Mesenchymal stem cell (in vitro differentiated cells and primary cell): ENCODE results near the gene ZFYVE9.

Experiments used
- DNase-seq: peaks from one replicate; pipeline ENCODE4 v3.0.0-alpha.2; 2013
- H2AFZ ChIP-seq: one replicate; pipeline ENCODE4 v1.6.1; 2013; ENCODE audit warnings: low read depth, mild to moderate bottlenecking, control low read depth, inconsistent platforms, low read length, moderate library complexity
- H2AK5ac ChIP-seq: 2 replicates; pipeline ENCODE4 v1.6.1; 2013; ENCODE audit warnings: low read length, moderate library complexity, mild to moderate bottlenecking, inconsistent platforms; ENCODE audit not compliant: severe bottlenecking
- H2BK120ac ChIP-seq: one replicate; pipeline ENCODE4 v1.6.1; 2013; ENCODE audit warnings: low read depth, mild to moderate bottlenecking, inconsistent platforms, low read length, moderate library complexity
- H2BK12ac ChIP-seq, 2 experiments: one replicate each; pipeline ENCODE4 v1.6.1; 2013; ENCODE audit warnings: inconsistent platforms in 2 of 2, low read length in 2 of 2, mild to moderate bottlenecking in 2 of 2, moderate library complexity in 2 of 2, control low read depth in 1 of 2
- H2BK15ac ChIP-seq: one replicate; pipeline ENCODE4 v1.6.1; 2013; ENCODE audit warnings: mild to moderate bottlenecking, low read depth, inconsistent platforms; ENCODE audit not compliant: poor library complexity, severe bottlenecking
- H2BK5ac ChIP-seq: 2 replicates; pipeline ENCODE4 v1.6.1; 2013; ENCODE audit warnings: low read depth, mild to moderate bottlenecking, low read length, control low read depth, inconsistent platforms; ENCODE audit not compliant: poor library complexity, severe bottlenecking
- H3K14ac ChIP-seq, 2 experiments: one replicate each; pipeline ENCODE4 v1.6.1; 2013; ENCODE audit warnings: inconsistent platforms in 2 of 2, low read length in 2 of 2, control low read depth in 1 of 2, mild to moderate bottlenecking in 1 of 2, moderate library complexity in 1 of 2
- H3K18ac ChIP-seq, 2 experiments: one replicate each; pipeline ENCODE4 v1.6.1; 2013; ENCODE audit warnings: inconsistent platforms in 2 of 2, low read length in 2 of 2, control low read depth in 1 of 2, low read depth in 1 of 2, mild to moderate bottlenecking in 1 of 2
- H3K23ac ChIP-seq, 2 experiments: one replicate each; pipeline ENCODE4 v1.6.1; 2013; ENCODE audit warnings: inconsistent platforms in 2 of 2, low read length in 2 of 2, mild to moderate bottlenecking in 2 of 2, moderate library complexity in 2 of 2, control low read depth in 1 of 2
- H3K27ac ChIP-seq: 2 replicates; pipeline ENCODE4 v1.5.1; 2013; ENCODE audit warnings: mild to moderate bottlenecking, moderate library complexity, low read length, control low read depth, inconsistent platforms; ENCODE audit not compliant: poor library complexity, severe bottlenecking
- H3K27me3 ChIP-seq, 2 experiments: 2 replicates each; pipeline versions ENCODE4 v1.6.1 to v1.7.0; 2013; ENCODE audit warnings: low read length in 2 of 2, mild to moderate bottlenecking in 2 of 2, moderate library complexity in 2 of 2, control low read depth in 1 of 2, inconsistent platforms in 1 of 2; ENCODE audit not compliant: control insufficient read depth in 1 of 2, insufficient read depth in 1 of 2
- H3K36me3 ChIP-seq, 2 experiments: 2 replicates each; pipeline versions ENCODE4 v1.6.1 to v1.7.0; 2013; ENCODE audit warnings: low read length in 2 of 2, control low read depth in 1 of 2, inconsistent platforms in 1 of 2, low read depth in 1 of 2, mild to moderate bottlenecking in 1 of 2; ENCODE audit not compliant: insufficient read depth in 2 of 2, control insufficient read depth in 1 of 2
- H3K4ac ChIP-seq, 2 experiments: one replicate each; pipeline ENCODE4 v1.6.1; 2013; ENCODE audit warnings: inconsistent platforms in 2 of 2, low read length in 2 of 2, mild to moderate bottlenecking in 2 of 2, moderate library complexity in 2 of 2, control low read depth in 1 of 2, low read depth in 1 of 2
- H3K4me1 ChIP-seq: 2 replicates; pipeline ENCODE4 v1.6.1; 2013; ENCODE audit warnings: low read depth, low read length, control low read depth; ENCODE audit not compliant: control insufficient read depth, insufficient read depth
- H3K4me2 ChIP-seq: 2 replicates; pipeline ENCODE4 v1.6.1; 2013; ENCODE audit warnings: low read length, mild to moderate bottlenecking, inconsistent platforms; ENCODE audit not compliant: poor library complexity, severe bottlenecking
- H3K4me3 ChIP-seq, 2 experiments: 2 replicates each; pipeline versions ENCODE4 v1.5.1 to v1.7.0; 2013; ENCODE audit warnings: low read length in 2 of 2, mild to moderate bottlenecking in 2 of 2, control low read depth in 1 of 2, low read depth in 1 of 2; ENCODE audit not compliant: insufficient read depth in 1 of 2
- H3K79me1 ChIP-seq: replicated peaks from 2 replicates; pipeline ENCODE4 v1.6.1; 2013; ENCODE audit warnings: mild to moderate bottlenecking, control low read depth, low read length, inconsistent platforms; ENCODE audit not compliant: poor library complexity, severe bottlenecking
- H3K9ac ChIP-seq: 2 replicates; pipeline ENCODE4 v1.7.0; 2013; ENCODE audit warnings: mild to moderate bottlenecking, low read length, moderate library complexity
- H3K9me3 ChIP-seq: 2 replicates; pipeline ENCODE4 v1.7.0; 2013; ENCODE audit warnings: mild to moderate bottlenecking, low read length; ENCODE audit not compliant: control insufficient read depth
- H4K8ac ChIP-seq: one replicate; pipeline ENCODE4 v1.6.1; 2013; ENCODE audit warnings: inconsistent platforms, mild to moderate bottlenecking, low read length, moderate library complexity
- H4K91ac ChIP-seq: one replicate; pipeline ENCODE4 v1.6.1; 2013; ENCODE audit warnings: mild to moderate bottlenecking, low read length, inconsistent platforms
- WGBS: methylation state at CpG from one replicate; pipeline ENCODE4 v1.1.7; 2013; ENCODE audit warnings: mixed read lengths; 5-methylcytosine and 5-hydroxymethylcytosine counted together

Gene ZFYVE9

GRCh38 chr1:52102336-52103013 lies 39.4 kb upstream of the ZFYVE9 start:
- no peaks in the 10 kb centered on the region for H3K4me1 ChIP-seq
- no peaks in the 10 kb centered on the region for H3K79me1 ChIP-seq
- no peak overlapping the region for H4K91ac ChIP-seq
- no peak overlapping the region for H2BK12ac ChIP-seq
- no peak overlapping the region for H3K18ac ChIP-seq
- H2BK5ac ChIP-seq, result no peak overlapping the region
- H2AK5ac ChIP-seq, result no peak overlapping the region
- H3K9me3 ChIP-seq, result no peaks in the 10 kb centered on the region
- no peak for DNase-seq
- no peak overlapping the region for H3K9ac ChIP-seq
- H3K4me2 ChIP-seq, result no peak overlapping the region
- no peak overlapping the region for H3K4me3 ChIP-seq
- no peak overlapping the region for H4K8ac ChIP-seq
- no peak overlapping the region for H2AFZ ChIP-seq
- no peak overlapping the region for H3K27ac ChIP-seq
- H3K27me3 ChIP-seq, result no peaks in the 10 kb centered on the region
- H3K36me3 ChIP-seq, result no peaks in the 10 kb centered on the region
- no peak overlapping the region for H2BK15ac ChIP-seq
- H3K14ac ChIP-seq, result no peak overlapping the region
- H3K4ac ChIP-seq, result no peak overlapping the region
- WGBS, result no CpG with 5 or more reads among the region's 1 CpG
- no peak overlapping the region for H2BK120ac ChIP-seq
- no peak overlapping the region for H3K23ac ChIP-seq

- Histone ChIP-seq H3K23ac (no peak overlapping the region), H3K79me1 (no peaks in the 10 kb centered on the region), H3K4ac (no peak overlapping the region), H3K18ac (no peak overlapping the region), H2BK12ac (no peak overlapping the region), H3K9ac (no peak overlapping the region), H2BK5ac (no peak overlapping the region), H2AFZ (no peak overlapping the region), H3K14ac (no peak overlapping the region), H3K4me1 (no peaks in the 10 kb centered on the region), H3K36me3 (no peaks in the 10 kb centered on the region), H2BK15ac (no peak overlapping the region), H2BK120ac (no peak overlapping the region), H3K27me3 (peaks cover 0 to 2% of the 10 kb centered on the region in 2 experiments), H2AK5ac (no peak overlapping the region), H3K9me3 (no peaks in the 10 kb centered on the region), H3K4me2 (no peak overlapping the region), H3K4me3 (no peak overlapping the region), H4K8ac (no peak overlapping the region), H4K91ac (no peak overlapping the region), H3K27ac (no peak overlapping the region)
- DNase-seq, result no peak
Measured at GRCh38 chr1:52111492-52111891, 30.4 kb upstream of the ZFYVE9 start.

GRCh38 chr1:52112489-52112888 lies 29.4 kb upstream of the ZFYVE9 start:
- no peak overlapping the region for H3K18ac ChIP-seq
- H2BK5ac ChIP-seq, result no peak overlapping the region
- no peak overlapping the region for H2BK120ac ChIP-seq
- no peaks in the 10 kb centered on the region for H3K36me3 ChIP-seq
- no peak overlapping the region for H2BK15ac ChIP-seq
- no peak overlapping the region for H2AK5ac ChIP-seq
- no peak for DNase-seq
- H3K23ac ChIP-seq, result no peak overlapping the region
- H2BK12ac ChIP-seq, result no peak overlapping the region
- no peak overlapping the region for H3K4me3 ChIP-seq
- H3K27me3 ChIP-seq, result peaks cover 0 to 2% of the 10 kb centered on the region in 2 experiments
- H4K8ac ChIP-seq, result no peak overlapping the region
- WGBS, result 93% methylated on average over 3 of the region's 3 CpGs
- no peak overlapping the region for H2AFZ ChIP-seq
- H3K4me1 ChIP-seq, result no peaks in the 10 kb centered on the region
- H3K27ac ChIP-seq, result no peak overlapping the region
- H3K4me2 ChIP-seq, result no peak overlapping the region
- H4K91ac ChIP-seq, result no peak overlapping the region
- H3K14ac ChIP-seq, result no peak overlapping the region
- H3K79me1 ChIP-seq, result no peaks in the 10 kb centered on the region
- no peak overlapping the region for H3K4ac ChIP-seq
- H3K9me3 ChIP-seq, result no peaks in the 10 kb centered on the region
- H3K9ac ChIP-seq, result no peak overlapping the region

- Histone ChIP-seq H2BK5ac (no peak overlapping the region), H2AFZ (no peak overlapping the region), H3K23ac (no peak overlapping the region), H3K18ac (no peak overlapping the region), H3K27me3 (peaks cover 0 to 7% of the 10 kb centered on the region in 2 experiments), H2BK120ac (no peak overlapping the region), H2BK15ac (no peak overlapping the region), H3K9me3 (no peaks in the 10 kb centered on the region), H3K4me1 (no peaks in the 10 kb centered on the region), H3K79me1 (no peaks in the 10 kb centered on the region), H3K14ac (no peak overlapping the region), H4K91ac (no peak overlapping the region), H3K9ac (no peak overlapping the region), H3K4ac (no peak overlapping the region), H3K4me3 (no peak overlapping the region), H3K27ac (no peak overlapping the region), H4K8ac (no peak overlapping the region), H3K36me3 (no peaks in the 10 kb centered on the region), H3K4me2 (no peak overlapping the region), H2BK12ac (no peak overlapping the region), H2AK5ac (no peak overlapping the region)
- no peak for DNase-seq
- WGBS, result 61% methylated on average over 10 of the region's 12 CpGs
Measured at GRCh38 chr1:52119301-52120079, 22.4 kb upstream of the ZFYVE9 start.
